Liver (tissue), 9 donors: ENCODE measurements around the gene DBN1. TPM values are rescaled to one million over a fixed set of nuclear protein-coding genes. Genes with fewer than 3 reads are reported as not detected.

ENCODE experiments used
- DNase-seq: peaks from one replicate; pipeline ENCODE4 v3.0.0-alpha.2; 2017; ENCODE audit warnings: low spot score
- H3K27ac ChIP-seq, 2 donors: one replicate each; pipeline ENCODE4 v1.7.0; 2013; ENCODE audit warnings: inconsistent platforms in 2 of 2, low read length in 2 of 2, control low read depth in 1 of 2, low read depth in 1 of 2, mild to moderate bottlenecking in 1 of 2
- H3K27me3 ChIP-seq, 4 donors: one replicate each; pipeline versions ENCODE4 v1.6.1 to v1.7.0; 2013; ENCODE audit warnings: low read length in 3 of 4, inconsistent platforms in 1 of 4, mild to moderate bottlenecking in 1 of 4, moderate library complexity in 1 of 4; ENCODE audit not compliant: control insufficient read depth in 4 of 4, insufficient read depth in 4 of 4
- H3K36me3 ChIP-seq, 4 donors: one replicate each; pipeline versions ENCODE4 v1.6.1 to v1.7.0; 2013; ENCODE audit warnings: low read length in 3 of 4, mild to moderate bottlenecking in 3 of 4, low read depth in 1 of 4, moderate library complexity in 1 of 4; ENCODE audit not compliant: control insufficient read depth in 4 of 4, insufficient read depth in 3 of 4
- H3K4me1 ChIP-seq, 4 donors: one replicate each; pipeline versions ENCODE4 v1.6.1 to v1.7.0; 2013; ENCODE audit warnings: low read length in 3 of 4, mild to moderate bottlenecking in 3 of 4, moderate library complexity in 1 of 4; ENCODE audit not compliant: control insufficient read depth in 4 of 4, insufficient read depth in 4 of 4
- H3K4me3 ChIP-seq, 3 donors: one replicate each; pipeline versions ENCODE4 v1.6.1 to v1.7.0; 2013; ENCODE audit warnings: low read length in 3 of 3, control low read depth in 1 of 3, low read depth in 1 of 3, mild to moderate bottlenecking in 1 of 3
- H3K9ac ChIP-seq, 2 donors: one replicate each; pipeline ENCODE4 v1.7.0; 2013; ENCODE audit warnings: low read length in 2 of 2, mild to moderate bottlenecking in 2 of 2, moderate library complexity in 2 of 2, control low read depth in 1 of 2, low read depth in 1 of 2
- H3K9me3 ChIP-seq, 4 donors: one replicate each; pipeline versions ENCODE4 v1.6.1 to v1.7.0; 2013; ENCODE audit warnings: low read length in 3 of 4; ENCODE audit not compliant: control insufficient read depth in 4 of 4
- ATF3 ChIP-seq: IDR thresholded peaks from 2 replicates; pipeline ENCODE4 v1.6.1; 2016; ENCODE audit warnings: antibody characterized with exemption
- CTCF ChIP-seq: fragments of 150-350 bp; IDR thresholded peaks from 2 replicates; pipeline ENCODE4 v1.5.1; 2017; ENCODE audit warnings: improper control_type of control experiment, low read depth, low read length; ENCODE audit not compliant: missing input control
- EGR1 ChIP-seq, 2 donors: IDR thresholded peaks; 2 replicates each; pipeline ENCODE4 v1.6.1; 2016 to 2018; ENCODE audit warnings: antibody characterized with exemption in 2 of 2, low read depth in 2 of 2
- FOXA1 ChIP-seq: IDR thresholded peaks from 2 replicates; pipeline ENCODE4 v1.6.1; 2016; ENCODE audit warnings: antibody characterized with exemption
- HNF4A ChIP-seq, 2 donors: conservative IDR thresholded peaks; 2 replicates each; pipeline ENCODE4 v1.6.1; 2016; ENCODE audit warnings: antibody characterized with exemption in 2 of 2, mild to moderate bottlenecking in 2 of 2
- HNF4G ChIP-seq: IDR thresholded peaks from 2 replicates; pipeline ENCODE4 v1.6.1; 2016; ENCODE audit warnings: antibody characterized with exemption
- MAX ChIP-seq: IDR thresholded peaks from 2 replicates; pipeline ENCODE4 v1.6.1; 2016; ENCODE audit warnings: antibody characterized with exemption
- NR2F2 ChIP-seq: IDR thresholded peaks from 2 replicates; pipeline ENCODE4 v1.6.1; 2016; ENCODE audit warnings: antibody characterized with exemption
- REST ChIP-seq: IDR thresholded peaks from 2 replicates; pipeline ENCODE4 v1.6.1; 2016; ENCODE audit warnings: antibody characterized with exemption, mild to moderate bottlenecking
- RXRA ChIP-seq, 2 donors: IDR thresholded peaks; 2 replicates each; pipeline ENCODE4 v1.6.1; 2017 to 2018; ENCODE audit warnings: antibody characterized with exemption in 2 of 2, mild to moderate bottlenecking in 1 of 2
- SP1 ChIP-seq: IDR thresholded peaks from 2 replicates; pipeline ENCODE4 v1.6.1; 2018; ENCODE audit warnings: antibody characterized with exemption, mild to moderate bottlenecking
- TAF1 ChIP-seq: conservative IDR thresholded peaks from 2 replicates; pipeline ENCODE4 v1.6.1; 2016; ENCODE audit warnings: antibody characterized with exemption, mild to moderate bottlenecking
- YY1 ChIP-seq: IDR thresholded peaks from 2 replicates; pipeline ENCODE4 v1.6.1; 2016; ENCODE audit warnings: antibody characterized with exemption, mild to moderate bottlenecking
- WGBS: extraction: QIAGEN DNeasy Blood & Tissue Kit; methylation state at CpG from one replicate; pipeline ENCODE4 v1.1.7; 2013; 5-methylcytosine and 5-hydroxymethylcytosine counted together
- polyA plus RNA-seq, 2 donors: library from polyadenylated mRNA; stranded (reverse) in 1 of 2; unstranded in 1 of 2; fragments of 200-250 nt in 1 of 2; fragments of >200 nt in 1 of 2; fragmentation: Nextera tagmentation in 1 of 2; extraction: Ambion mirVana in 1 of 2; gene quantifications; one replicate each; pipeline versions ENCODE4 v1.2.1 to v1.2.3, GENCODE V29; 2013 to 2015
- total RNA-seq, 2 donors: library from RNA; depleted of rRNA; stranded (reverse); fragments of >200 nt; gene quantifications; one replicate each; pipeline ENCODE4 v1.2.3, GENCODE V29; 2014
- donor health status: healthy.
- donor health status: healthy.
- donor health status: healthy.
- donor health status: healthy.
- donor health status: healthy.

The DBN1 gene
- total and polyA plus RNA-seq, 4 donors, result 1.5 to 4.9 (median 2.0) TPM

GRCh38 chr5:177438468-177438867 is 35.0 kb downstream of the DBN1 start:
- TF ChIP-seq MAX (no peak), SP1 (no peak), HNF4A (conservative IDR thresholded peaks at IDR 0.05) (no peak), NR2F2 (no peak), EGR1 (IDR thresholded peaks at IDR 0.05; ENCODE audit: low read depth in 2 of 2) (no peak), YY1 (no peak)
- DNase-seq, result no peak
- H3K9me3 ChIP-seq, result no peaks in the 10 kb centered on the region
- no peak overlapping the region for H3K9ac ChIP-seq
- WGBS, result 96% methylated on average over 10 of the region's 10 CpGs
- H3K4me3 ChIP-seq, result no peak overlapping the region
- no peak overlapping the region for H3K27ac ChIP-seq
- peaks cover 8 to 28% (median 18%) of the 10 kb centered on the region in 4 donors for H3K36me3 ChIP-seq
- H3K4me1 ChIP-seq, result no peaks in the 10 kb centered on the region
- H3K27me3 ChIP-seq, result no peaks in the 10 kb centered on the region

- 73% methylated on average over 4 of the region's 4 CpGs for WGBS
- H3K36me3 ChIP-seq, result peaks cover 8 to 35% (median 19%) of the 10 kb centered on the region in 4 donors
- no peak for DNase-seq
- H3K9me3 ChIP-seq, result no peaks in the 10 kb centered on the region
- H3K9ac ChIP-seq, result no peak overlapping the region
- no peak for TF ChIP-seq FOXA1
- no peak for TF ChIP-seq RXRA (IDR thresholded peaks at IDR 0.05)
- TF ChIP-seq REST, result no peak
- TF ChIP-seq ATF3, result no peak
- no peak for TF ChIP-seq SP1
- no peak for TF ChIP-seq NR2F2
- no peak for TF ChIP-seq HNF4A (conservative IDR thresholded peaks at IDR 0.05)
- no peak for TF ChIP-seq TAF1
- TF ChIP-seq CTCF, result no peak
- TF ChIP-seq HNF4G, result no peak
- H3K27ac ChIP-seq, result no peak overlapping the region
- no peaks in the 10 kb centered on the region for H3K4me1 ChIP-seq
- no peak overlapping the region for H3K4me3 ChIP-seq
- H3K27me3 ChIP-seq, result no peaks in the 10 kb centered on the region
Observed at GRCh38 chr5:177437623-177438022, 35.8 kb downstream of the DBN1 start.
